Naive thymus-derived CD8-positive, alpha-beta T cell (primary cell): Measurements from ENCODE around the gene TEAD1. TPM values are rescaled to one million over a fixed set of nuclear protein-coding genes. Genes with fewer than 3 reads are reported as not detected.
"Not testable (repeated sequence)": the region's sequence is repeated elsewhere in the genome, so short reads cannot be mapped to it uniquely, and the experiment has no call there.

Source experiments
- ATAC-seq, 2 donors: fragments of 150-1000 bp; cut with Tn5 transposase in 1 of 2; sonication (Bioruptor Pico), chemical (Tn5 transposase) in 1 of 2; 1 replicate in 1 of 2; 2 replicates in 1 of 2; pipeline ENCODE4 v1.10.0; 2021; ENCODE audit warnings: mild to moderate bottlenecking in 2 of 2, moderate library complexity in 2 of 2
- POLR2A ChIA-PET: fragments of 350-600 bp; sonication (Branson Sonifier 250); formaldehyde crosslinking; loops from one replicate; lab custom pipeline; 2021; ENCODE audit warnings: antibody characterized with exemption; lab: Charles Lee
- DNase-seq, 10 donors: peaks; one replicate each; pipeline versions ENCODE4 v3.0.0 to v3.0.0-alpha.2; 2020 to 2022
- H3K27ac Mint-ChIP-seq, 10 donors: one replicate each; pipeline ENCODE4 v1.8.0; 2020 to 2022; ENCODE audit warnings: mild to moderate bottlenecking in 10 of 10, mixed read lengths in 10 of 10, moderate library complexity in 4 of 10, inconsistent platforms in 1 of 10
- H3K27me3 Mint-ChIP-seq, 5 donors: one replicate each; pipeline ENCODE4 v1.8.0; 2021 to 2022; ENCODE audit warnings: mixed read lengths in 5 of 5
- H3K36me3 Mint-ChIP-seq, 3 donors: one replicate each; pipeline ENCODE4 v1.8.0; 2020 to 2022; ENCODE audit warnings: mixed read lengths in 3 of 3, mild to moderate bottlenecking in 2 of 3, inconsistent platforms in 1 of 3
- H3K4me1 Mint-ChIP-seq, 4 donors: one replicate each; pipeline ENCODE4 v1.8.0; 2021 to 2022; ENCODE audit warnings: mixed read lengths in 4 of 4
- H3K4me3 Mint-ChIP-seq, 10 donors: one replicate each; pipeline ENCODE4 v1.8.0; 2020 to 2022; ENCODE audit warnings: mild to moderate bottlenecking in 10 of 10, mixed read lengths in 10 of 10, moderate library complexity in 6 of 10, inconsistent platforms in 1 of 10
- H3K9me3 Mint-ChIP-seq, 9 donors: one replicate each; pipeline ENCODE4 v1.8.0; 2020 to 2022; ENCODE audit warnings: mixed read lengths in 9 of 9, mild to moderate bottlenecking in 3 of 9, inconsistent platforms in 1 of 9, moderate library complexity in 1 of 9
- polyA plus RNA-seq, 3 donors: library from polyadenylated mRNA; unstranded; fragments of 300-500 nt; fragmentation: Illumina TruSeq; gene quantifications; one replicate each; pipeline ENCODE4 v1.2.3, GENCODE V29; 2021
- total RNA-seq, 8 experiments: library from RNA in 2 of 8; stranded (reverse) in 2 of 8; gene quantifications; one replicate each; pipeline ENCODE4 v1.2.3 and lab custom pipeline; 2021 to 2026

TEAD1 gene
- total and polyA plus RNA-seq, 5 experiments from 2014 or later = not detected

GRCh38 chr11:12871788-12872321, 197.6 kb downstream of the TEAD1 start:
- H3K4me3 Mint-ChIP-seq = no peak overlapping the region
- H3K27me3 Mint-ChIP-seq = peaks cover 2 to 22% (median 11%) of the 10 kb centered on the region in 5 donors
- H3K36me3 Mint-ChIP-seq = no peaks in the 10 kb centered on the region
- H3K27ac Mint-ChIP-seq = no peak overlapping the region
- no peaks in the 10 kb centered on the region for H3K4me1 Mint-ChIP-seq
- ATAC-seq (no peak), DNase-seq (no peak)
- POLR2A ChIA-PET = no interaction called here
- H3K9me3 Mint-ChIP-seq = no peaks in the 10 kb centered on the region

GRCh38 chr11:12876340-12876739, 202.1 kb downstream of the TEAD1 start:
- POLR2A ChIA-PET = no interaction called here
- Mint-ChIP-seq H3K4me3 (no peak overlapping the region), H3K27ac (peak overlapping the region in 1 of 10 donors; percentile 3), H3K4me1 (no peaks in the 10 kb centered on the region), H3K9me3 (no peaks in the 10 kb centered on the region), H3K36me3 (no peaks in the 10 kb centered on the region), H3K27me3 (peaks cover 2 to 20% (median 11%) of the 10 kb centered on the region in 5 donors)
- no peak for DNase-seq
- ATAC-seq = no peak

GRCh38 chr11:12876988-12877387, 202.8 kb downstream of the TEAD1 start:
- POLR2A ChIA-PET = no interaction called here
- H3K36me3 Mint-ChIP-seq = no peaks in the 10 kb centered on the region
- H3K4me3 Mint-ChIP-seq = no peak overlapping the region
- peaks cover 2 to 20% (median 11%) of the 10 kb centered on the region in 5 donors for H3K27me3 Mint-ChIP-seq
- no peak overlapping the region for H3K27ac Mint-ChIP-seq
- no peaks in the 10 kb centered on the region for H3K4me1 Mint-ChIP-seq
- H3K9me3 Mint-ChIP-seq = no peaks in the 10 kb centered on the region
- no peak for ATAC-seq
- DNase-seq = no peak

- H3K9me3 Mint-ChIP-seq, H3K4me3 Mint-ChIP-seq, H3K36me3 Mint-ChIP-seq, ATAC-seq, H3K27ac Mint-ChIP-seq, POLR2A ChIA-PET, DNase-seq, H3K4me1 Mint-ChIP-seq: not testable (repeated sequence)
- H3K27me3 Mint-ChIP-seq = peaks cover 2 to 20% (median 11%) of the 10 kb centered on the region in 5 donors
These were observed 203.3 kb downstream of the TEAD1 start for GRCh38 chr11:12877508-12877907.

- Mint-ChIP-seq H3K27me3 (peaks cover 2 to 20% (median 9%) of the 10 kb centered on the region in 5 donors), H3K27ac (no peak overlapping the region), H3K4me1 (no peaks in the 10 kb centered on the region), H3K9me3 (no peaks in the 10 kb centered on the region), H3K4me3 (no peak overlapping the region), H3K36me3 (no peaks in the 10 kb centered on the region)
- POLR2A ChIA-PET = interaction anchor here (0.6 kb wide), 1 partner anchor 30 kb away, joined by 4 read pairs; no protein-coding TSS in a partner anchor
- ATAC-seq (no peak), DNase-seq (no peak)
These were observed 206.1 kb downstream of the TEAD1 start for GRCh38 chr11:12880327-12880726.

GRCh38 chr11:12882670-12883069, 208.4 kb downstream of the TEAD1 start:
- Mint-ChIP-seq H3K27ac (no peak overlapping the region), H3K4me1 (no peaks in the 10 kb centered on the region), H3K27me3 (peaks cover 0 to 11% (median 8%) of the 10 kb centered on the region in 5 donors), H3K36me3 (no peaks in the 10 kb centered on the region), H3K9me3 (no peaks in the 10 kb centered on the region), H3K4me3 (no peak overlapping the region)
- no peak for DNase-seq
- POLR2A ChIA-PET = no interaction called here
- no peak for ATAC-seq

- Mint-ChIP-seq H3K4me3 (no peak overlapping the region), H3K36me3 (no peaks in the 10 kb centered on the region), H3K4me1 (peaks cover 0 to 3% (median 0%) of the 10 kb centered on the region in 4 donors), H3K27ac (no peak overlapping the region), H3K27me3 (peaks cover 5 to 14% (median 8%) of the 10 kb centered on the region in 5 donors), H3K9me3 (no peaks in the 10 kb centered on the region)
- POLR2A ChIA-PET = no interaction called here
- DNase-seq = no peak
- no peak for ATAC-seq
These were observed 210.6 kb downstream of the TEAD1 start for GRCh38 chr11:12884751-12885318.

GRCh38 chr11:12885717-12886239, 211.6 kb downstream of the TEAD1 start:
- no peak for ATAC-seq
- DNase-seq = no peak
- POLR2A ChIA-PET = no interaction called here
- no peak overlapping the region for H3K4me3 Mint-ChIP-seq
- no peaks in the 10 kb centered on the region for H3K36me3 Mint-ChIP-seq
- peaks cover 0 to 3% (median 0%) of the 10 kb centered on the region in 4 donors for H3K4me1 Mint-ChIP-seq
- H3K27me3 Mint-ChIP-seq = peaks cover 5 to 12% (median 7%) of the 10 kb centered on the region in 5 donors
- H3K9me3 Mint-ChIP-seq = no peaks in the 10 kb centered on the region
- peak overlapping the region in 1 of 10 donors; percentile 13 for H3K27ac Mint-ChIP-seq

- no peaks in the 10 kb centered on the region for H3K36me3 Mint-ChIP-seq
- no peak overlapping the region for H3K27ac Mint-ChIP-seq
- POLR2A ChIA-PET = no interaction called here
These were observed 212.3 kb downstream of the TEAD1 start for GRCh38 chr11:12886508-12886907.

GRCh38 chr11:12888525-12889158, 214.4 kb downstream of the TEAD1 start:
- DNase-seq (peak; percentile 29 to 78 (median 50)), ATAC-seq (peak; percentile 48 to 50)
- POLR2A ChIA-PET = no interaction called here
- Mint-ChIP-seq H3K4me3 (no peak overlapping the region), H3K36me3 (no peaks in the 10 kb centered on the region), H3K27me3 (peaks cover 5 to 12% (median 9%) of the 10 kb centered on the region in 5 donors), H3K27ac (peak overlapping the region in 1 of 10 donors; percentile 22), H3K9me3 (no peaks in the 10 kb centered on the region), H3K4me1 (peaks cover 0 to 3% (median 0%) of the 10 kb centered on the region in 4 donors)

More at GRCh38 chr11:12886508-12886907, 212.3 kb downstream of the TEAD1 start:
- Mint-ChIP-seq H3K27me3 (peaks cover 5 to 12% (median 6%) of the 10 kb centered on the region in 5 donors), H3K4me3 (no peak overlapping the region), H3K9me3 (no peaks in the 10 kb centered on the region), H3K4me1 (peaks cover 0 to 3% (median 0%) of the 10 kb centered on the region in 4 donors)
- ATAC-seq = no peak
- no peak for DNase-seq

GRCh38 chr11:12889243-12889642, 215.0 kb downstream of the TEAD1 start:
- H3K27me3 Mint-ChIP-seq = peaks cover 5 to 12% (median 10%) of the 10 kb centered on the region in 5 donors
- H3K27ac Mint-ChIP-seq = peak overlapping the region in 2 of 10 donors; percentile 63 to 75
- no peak overlapping the region for H3K4me3 Mint-ChIP-seq
- H3K9me3 Mint-ChIP-seq = no peaks in the 10 kb centered on the region
- H3K36me3 Mint-ChIP-seq = no peaks in the 10 kb centered on the region
- H3K4me1 Mint-ChIP-seq = peaks cover 0 to 3% (median 0%) of the 10 kb centered on the region in 4 donors
- POLR2A ChIA-PET = no interaction called here
- DNase-seq = no peak
- no peak for ATAC-seq

GRCh38 chr11:12890476-12890875, 216.3 kb downstream of the TEAD1 start:
- Mint-ChIP-seq H3K4me3 (no peak overlapping the region), H3K36me3 (no peaks in the 10 kb centered on the region), H3K9me3 (no peaks in the 10 kb centered on the region), H3K27ac (no peak overlapping the region), H3K27me3 (peaks cover 5 to 15% (median 11%) of the 10 kb centered on the region in 5 donors), H3K4me1 (peaks cover 0 to 3% (median 0%) of the 10 kb centered on the region in 4 donors)
- ATAC-seq (no peak), DNase-seq (no peak)
- POLR2A ChIA-PET = no interaction called here
